Lower lobe of right lung (tissue), 2 donors: ENCODE data around the gene SRGAP1. TPM values are rescaled to one million over a fixed set of nuclear protein-coding genes. Genes with fewer than 3 reads are reported as not detected.

Experiments used
- ATAC-seq, 2 donors: fragments of 200-7000 bp; cut with Tn5 transposase; one replicate each; pipeline ENCODE4 v1.9.1; 2020 to 2022; ENCODE audit warnings: mild to moderate bottlenecking in 2 of 2, moderate library complexity in 2 of 2
- DNase-seq: peaks from one replicate; pipeline ENCODE4 v3.0.0-alpha.2; 2020
- H3K27ac ChIP-seq: fragments of 200-600 bp; one replicate; pipeline ENCODE4 v1.8.0; 2022
- H3K27me3 ChIP-seq: fragments of 200-600 bp; one replicate; pipeline ENCODE4 v1.8.0; 2022; ENCODE audit warnings: low read depth
- H3K36me3 ChIP-seq: fragments of 200-600 bp; one replicate; pipeline ENCODE4 v1.8.0; 2022; ENCODE audit warnings: mild to moderate bottlenecking
- H3K4me1 ChIP-seq: fragments of 200-600 bp; one replicate; pipeline ENCODE4 v1.8.0; 2022
- H3K4me3 ChIP-seq: fragments of 200-600 bp; one replicate; pipeline ENCODE4 v1.8.0; 2022; ENCODE audit warnings: mild to moderate bottlenecking
- H3K9me3 ChIP-seq: fragments of 200-600 bp; one replicate; pipeline ENCODE4 v1.8.0; 2022
- intact Hi-C: fragments of 100-400 bp; cut with DNase I; formaldehyde crosslinking; loops from one replicate; pipeline ENCODE4 v1.11.0; 2022
- total RNA-seq: library from RNA; stranded (reverse); fragmentation: NEBNext Ultra II Directional; extraction: Animal tissue kit (Norgen Biotek cat#: 25700); gene quantifications from one replicate; pipeline ENCODE4 v1.2.1, GENCODE V29; 2021
- TF ChIP-seq, protein P1 (sequence below): fragments of 200-600 bp; IDR thresholded peaks from one replicate; pipeline ENCODE4 v1.8.0; 2022; ENCODE audit warnings: antibody characterized with exemption, mild to moderate bottlenecking
- donor health status: DM: no; HTN: yes; CAD: no; lungs with severe emphysema.

SRGAP1 gene
- total RNA-seq, 1 donor from 2014 or later: 6.7 TPM

DNA sequence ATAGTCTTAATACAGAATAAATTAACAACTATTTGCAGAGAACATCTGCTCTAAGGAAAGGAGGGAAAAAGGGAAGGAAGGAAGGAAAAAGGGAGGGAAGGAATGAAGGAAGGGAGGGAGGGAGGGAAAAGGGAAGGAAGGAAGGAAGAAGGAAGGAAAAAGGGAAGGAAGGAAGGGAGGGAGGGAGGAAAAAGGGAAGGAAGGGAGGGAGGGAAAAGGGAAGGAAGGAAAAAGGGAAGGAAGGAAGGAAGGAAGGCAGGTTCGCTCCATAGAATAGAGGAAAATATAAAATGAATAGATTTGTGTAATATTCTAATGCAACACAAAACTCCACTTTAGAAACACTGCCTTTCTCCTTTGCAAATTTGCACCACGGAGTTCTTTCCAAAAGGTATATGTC, 361.0 kb downstream of the SRGAP1 start:
- intact Hi-C loops: no loop called here
- peaks cover 13% of the 10 kb centered on the region for H3K36me3 ChIP-seq
- no peaks in the 10 kb centered on the region for H3K27me3 ChIP-seq
- no peak overlapping the region for H3K4me3 ChIP-seq
- no peak overlapping the region for H3K27ac ChIP-seq
- no peak for DNase-seq
- ATAC-seq: no peak
- H3K4me1 ChIP-seq: no peaks in the 10 kb centered on the region
- TF ChIP-seq, protein P1, sequence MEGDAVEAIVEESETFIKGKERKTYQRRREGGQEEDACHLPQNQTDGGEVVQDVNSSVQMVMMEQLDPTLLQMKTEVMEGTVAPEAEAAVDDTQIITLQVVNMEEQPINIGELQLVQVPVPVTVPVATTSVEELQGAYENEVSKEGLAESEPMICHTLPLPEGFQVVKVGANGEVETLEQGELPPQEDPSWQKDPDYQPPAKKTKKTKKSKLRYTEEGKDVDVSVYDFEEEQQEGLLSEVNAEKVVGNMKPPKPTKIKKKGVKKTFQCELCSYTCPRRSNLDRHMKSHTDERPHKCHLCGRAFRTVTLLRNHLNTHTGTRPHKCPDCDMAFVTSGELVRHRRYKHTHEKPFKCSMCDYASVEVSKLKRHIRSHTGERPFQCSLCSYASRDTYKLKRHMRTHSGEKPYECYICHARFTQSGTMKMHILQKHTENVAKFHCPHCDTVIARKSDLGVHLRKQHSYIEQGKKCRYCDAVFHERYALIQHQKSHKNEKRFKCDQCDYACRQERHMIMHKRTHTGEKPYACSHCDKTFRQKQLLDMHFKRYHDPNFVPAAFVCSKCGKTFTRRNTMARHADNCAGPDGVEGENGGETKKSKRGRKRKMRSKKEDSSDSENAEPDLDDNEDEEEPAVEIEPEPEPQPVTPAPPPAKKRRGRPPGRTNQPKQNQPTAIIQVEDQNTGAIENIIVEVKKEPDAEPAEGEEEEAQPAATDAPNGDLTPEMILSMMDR: no peak
- no peaks in the 10 kb centered on the region for H3K9me3 ChIP-seq

DNA sequence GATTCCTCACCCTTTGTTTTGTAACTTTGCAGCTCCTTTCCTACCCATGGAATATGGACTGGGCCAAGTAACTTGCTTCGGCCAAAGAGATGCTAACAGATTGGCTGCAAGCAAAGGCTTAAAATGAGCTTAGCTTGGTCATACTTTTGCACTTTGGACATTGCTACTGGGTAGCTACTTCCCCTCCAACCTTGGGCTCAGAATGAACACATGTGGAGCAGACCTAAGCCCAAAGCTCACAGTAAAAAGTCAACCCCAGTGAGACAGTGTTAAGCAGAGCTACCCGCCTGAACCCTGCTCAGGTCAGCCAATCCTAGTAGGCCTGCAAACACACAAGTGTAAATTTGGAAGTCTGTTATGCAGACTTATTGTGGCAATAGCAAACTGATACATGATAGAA, 363.0 kb downstream of the SRGAP1 start:
- Histone ChIP-seq H3K4me1 (no peaks in the 10 kb centered on the region), H3K9me3 (no peaks in the 10 kb centered on the region), H3K27me3 (no peaks in the 10 kb centered on the region), H3K4me3 (no peak overlapping the region), H3K36me3 (peaks cover 8% of the 10 kb centered on the region), H3K27ac (no peak overlapping the region)
- TF ChIP-seq, protein P1: no peak
- ATAC-seq (no peak), DNase-seq (no peak)
- intact Hi-C loops: no loop called here

Other genes starting within 250 kb of the SRGAP1 start
- 3.2 TPM for gene DPY19L2, start 176.2 kb upstream of the SRGAP1 start, total RNA-seq
- gene RXYLT1, start 64.8 kb upstream of the SRGAP1 start, total RNA-seq: 14.5 TPM